Measurements from ENCODE around the gene FBRSL1.
"Not testable (repeated sequence)": the region's sequence is repeated elsewhere in the genome, so short reads cannot be mapped to it uniquely, and the experiment has no call there.

The FBRSL1 gene

GRCh38 chr12:132529156-132529839 is 39.3 kb downstream of the FBRSL1 start:
- no peak for DNase-seq

DNA sequence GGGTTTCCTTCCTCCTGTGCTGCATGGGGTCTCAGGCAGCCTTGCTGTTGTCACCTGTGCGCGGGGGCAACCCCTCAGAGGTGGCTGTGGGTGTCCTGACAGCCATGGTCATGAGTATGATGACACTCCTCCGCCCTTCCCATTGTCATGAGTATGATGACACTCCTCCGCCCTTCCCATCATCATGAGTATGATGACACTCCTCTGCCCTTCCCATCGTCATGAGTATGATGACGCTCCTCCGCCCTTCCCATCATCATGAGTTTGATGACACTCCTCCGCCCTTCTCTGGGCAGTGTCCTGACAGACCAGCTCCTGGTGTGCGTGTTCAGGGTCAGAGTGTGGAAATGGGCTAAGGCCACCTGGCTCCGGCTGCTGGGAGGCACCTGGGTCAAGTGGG is 40.0 kb downstream of the FBRSL1 start:
- DNase-seq = no peak

DNA sequence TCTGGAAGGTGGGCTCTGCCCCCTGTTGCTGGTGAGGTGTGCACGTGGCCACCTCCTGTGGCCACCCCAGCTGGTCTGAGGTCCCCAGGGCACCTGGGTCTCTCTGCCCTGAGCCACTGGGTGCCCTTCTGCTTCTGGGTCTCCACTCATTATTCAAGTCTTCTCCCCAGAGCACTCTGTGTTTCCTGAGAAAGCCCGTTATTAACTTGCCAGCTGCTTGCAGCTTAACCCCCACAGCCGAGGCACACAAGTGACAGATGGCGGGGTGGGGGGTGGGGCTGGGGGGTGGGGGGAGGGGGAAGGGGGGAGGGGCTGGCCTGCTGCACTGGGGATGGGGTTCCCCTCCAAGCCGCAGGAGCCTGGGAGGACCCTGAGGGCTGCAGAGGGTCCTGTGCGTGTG is 40.5 kb downstream of the FBRSL1 start:
- DNase-seq = no peak

GRCh38 chr12:132530851-132531250 is 40.9 kb downstream of the FBRSL1 start:
- DNase-seq = no peak

GRCh38 chr12:132532711-132533583 is 43.0 kb downstream of the FBRSL1 start:
- DNase-seq = not testable (repeated sequence)

DNA sequence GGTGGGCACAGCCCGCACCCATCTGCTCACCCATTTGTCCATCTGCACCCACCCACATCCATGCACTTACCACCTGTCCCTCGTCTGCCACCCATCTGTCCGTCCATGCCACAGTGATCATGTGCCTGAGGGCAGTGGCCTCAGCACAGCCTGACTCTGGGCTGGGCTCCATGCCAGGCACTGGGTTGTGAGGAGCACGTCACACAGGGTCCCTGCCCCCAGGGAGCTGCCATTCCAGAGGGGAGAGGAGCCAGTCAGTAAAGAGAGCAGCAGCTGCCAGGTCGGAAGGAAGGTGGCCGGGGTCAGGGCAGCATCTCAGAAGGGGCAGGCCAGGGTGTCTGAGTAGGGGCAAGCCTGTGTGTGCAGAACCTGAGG is 43.6 kb downstream of the FBRSL1 start:
- DNase-seq = no peak

DNA sequence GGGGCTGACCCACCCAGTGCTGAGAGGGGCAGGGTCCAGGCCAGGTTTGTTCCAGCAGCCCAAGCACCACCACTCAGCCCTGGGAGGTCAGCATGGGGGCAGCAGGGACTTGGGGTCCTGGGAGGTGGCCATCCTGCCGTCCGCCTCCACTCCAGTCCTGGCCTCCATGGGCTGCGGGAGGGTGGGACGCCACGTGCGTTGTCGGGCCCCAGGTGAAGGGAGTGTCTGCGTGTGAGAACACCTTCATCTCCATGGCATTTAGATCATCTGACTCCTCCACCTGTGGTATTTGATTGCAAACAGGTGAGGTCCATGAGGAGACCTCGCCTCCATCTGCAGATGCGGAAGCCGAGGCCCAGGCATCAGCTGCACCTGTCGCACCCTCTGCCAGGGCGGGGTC is 44.1 kb downstream of the FBRSL1 start:
- DNase-seq = no peak

- DNase-seq = no peak
These were observed 45.1 kb downstream of the FBRSL1 start for GRCh38 chr12:132535019-132535418.

- DNase-seq = no peak
These were observed 46.3 kb downstream of the FBRSL1 start for GRCh38 chr12:132536102-132536876.

DNA sequence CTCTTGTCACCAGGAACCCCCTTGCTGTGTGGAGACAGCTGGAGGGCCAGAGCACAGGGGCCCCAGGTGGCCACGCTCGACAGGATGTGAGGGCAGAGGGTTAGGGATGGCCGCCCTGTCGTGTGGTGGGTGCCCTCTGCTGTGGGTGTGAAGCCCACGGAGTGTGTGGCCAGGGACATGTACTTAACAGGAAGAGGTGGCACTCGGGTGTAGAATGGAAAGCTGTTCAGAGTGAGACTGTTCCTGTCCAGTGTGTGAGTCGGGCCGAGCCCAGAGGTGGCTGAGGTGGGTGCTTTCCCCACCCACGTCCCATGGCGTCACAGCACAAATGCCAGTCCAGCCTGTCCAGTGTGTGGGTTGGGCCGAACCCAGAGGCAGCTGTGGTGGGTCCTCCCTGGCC is 47.1 kb downstream of the FBRSL1 start:
- DNase-seq = no peak

- DNase-seq = no peak
These were observed 48.1 kb downstream of the FBRSL1 start for GRCh38 chr12:132537836-132538662.

GRCh38 chr12:132538663-132538990 is 48.7 kb downstream of the FBRSL1 start:
- DNase-seq = no peak

- DNase-seq = no peak
These were observed 49.2 kb downstream of the FBRSL1 start for GRCh38 chr12:132539016-132539773.

GRCh38 chr12:132540436-132540835 is 50.5 kb downstream of the FBRSL1 start:
- DNase-seq = no peak

- no peak for DNase-seq
These were observed 51.2 kb downstream of the FBRSL1 start for GRCh38 chr12:132541200-132541599.

GRCh38 chr12:132541996-132542395 is 52.0 kb downstream of the FBRSL1 start:
- no peak for DNase-seq

GRCh38 chr12:132542661-132543060 is 52.7 kb downstream of the FBRSL1 start:
- no peak for DNase-seq

- DNase-seq = no peak
These were observed 53.5 kb downstream of the FBRSL1 start for GRCh38 chr12:132543298-132544079.

DNA sequence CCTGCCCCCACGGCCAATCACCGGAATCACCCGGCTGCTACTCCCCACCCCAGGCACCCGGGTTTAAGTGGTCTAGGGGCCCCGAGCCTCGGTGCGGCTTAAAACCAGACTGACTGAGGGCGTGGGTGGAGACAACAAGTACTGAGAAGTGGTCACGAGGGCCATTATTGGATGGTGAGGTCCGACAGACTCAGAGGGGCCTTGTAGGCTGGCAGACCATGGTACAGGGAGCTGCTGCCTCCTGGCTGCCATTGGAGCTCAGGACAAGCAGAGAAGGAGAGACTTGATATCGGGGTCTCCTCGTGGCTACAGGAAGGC is 54.1 kb downstream of the FBRSL1 start:
- DNase-seq = no peak

DNA sequence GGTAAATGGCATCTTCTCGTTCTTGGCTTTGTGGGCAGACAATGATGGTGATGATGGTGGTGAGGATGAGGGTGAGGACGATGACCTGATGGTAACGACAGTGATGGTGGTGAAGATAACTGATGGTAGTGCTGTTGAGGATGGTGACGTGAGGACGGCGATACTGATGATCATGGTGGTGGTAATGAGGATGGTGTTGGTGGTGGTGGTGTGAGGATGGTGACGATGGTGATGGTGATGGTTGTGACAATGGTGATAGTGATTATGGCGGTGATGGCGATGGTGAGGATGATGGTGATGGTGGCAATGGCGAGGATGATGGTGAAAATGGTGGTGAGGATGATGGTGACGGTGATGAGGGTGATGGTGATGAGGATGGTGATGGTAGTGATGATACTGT is 54.5 kb downstream of the FBRSL1 start:
- no peak for DNase-seq

GRCh38 chr12:132545164-132545953 is 55.4 kb downstream of the FBRSL1 start:
- no peak for DNase-seq

All from activated naive CD4-positive, alpha-beta T cell treated with Interleukin-2 at 50 U/mL for 16 hours (primary cell).